NCI-H345 treated with DMSO at 0.1 percent for 48 hours (cell line): ENCODE results near the gene TPCN1.

Experiments used
- DNase-seq: peaks from one replicate; lab custom pipeline; 2025; ENCODE audit not compliant: unreplicated experiment; lab: John Stamatoyannopoulos, UW

The TPCN1 gene

DNA sequence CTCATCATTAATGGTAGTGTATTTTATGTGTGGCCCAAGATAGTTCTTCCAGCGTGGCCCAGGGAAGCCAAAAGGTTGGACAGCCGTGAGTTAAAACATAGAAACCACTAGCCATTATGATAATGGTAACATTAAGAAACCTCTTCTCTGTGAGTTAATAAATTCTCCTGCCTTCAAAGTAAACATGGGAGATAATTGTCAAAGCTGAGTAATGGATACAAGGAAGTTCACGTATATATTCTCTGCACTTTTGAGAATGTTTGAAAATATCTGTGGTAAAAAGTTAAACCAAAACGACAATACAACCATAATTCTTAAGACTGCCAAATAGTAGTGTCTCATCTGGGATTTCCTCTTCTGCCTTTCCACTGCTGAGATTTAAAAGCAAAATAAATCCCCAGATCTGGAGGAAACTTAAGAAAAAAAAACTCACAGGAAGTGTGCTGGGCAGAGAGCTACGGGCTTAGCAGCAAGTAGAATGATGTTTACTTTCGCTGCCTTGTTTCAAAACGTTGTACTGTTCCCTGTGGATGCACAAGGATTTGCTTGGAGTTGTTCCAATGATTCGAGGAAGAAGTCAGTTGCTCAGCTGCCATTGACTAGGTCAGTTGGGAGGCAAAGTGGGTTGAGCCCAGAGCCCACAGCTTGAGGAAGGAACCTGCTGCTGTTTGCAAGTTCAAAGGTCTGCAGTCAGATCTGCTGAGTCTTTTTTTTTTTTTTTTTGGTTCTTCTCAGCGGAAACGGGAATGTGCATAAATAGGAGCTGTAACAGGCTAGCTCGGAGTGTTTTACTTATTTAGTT lies 1.7 kb downstream of the TPCN1 start:
- peak; percentile 50 for DNase-seq

DNA sequence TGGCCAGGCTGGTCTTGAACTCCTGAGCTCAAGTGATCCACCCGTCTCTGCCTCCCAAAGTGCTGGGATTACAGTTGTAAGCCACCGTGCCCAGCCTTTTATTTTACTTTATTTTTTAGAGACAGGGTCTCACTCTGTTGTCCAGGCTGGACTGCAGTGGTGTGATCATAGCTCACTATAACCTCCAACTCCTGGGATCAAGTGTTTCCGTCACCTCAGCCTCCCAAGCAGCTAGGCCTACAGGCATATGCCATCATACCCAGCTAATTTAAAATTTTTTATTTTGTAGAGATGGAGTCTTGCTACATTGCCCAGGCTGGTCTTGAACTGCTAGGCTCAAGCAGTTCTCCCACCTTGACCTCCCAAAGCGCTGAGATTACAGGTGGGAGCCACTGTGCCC lies 3.7 kb downstream of the TPCN1 start:
- no peak for DNase-seq

DNA sequence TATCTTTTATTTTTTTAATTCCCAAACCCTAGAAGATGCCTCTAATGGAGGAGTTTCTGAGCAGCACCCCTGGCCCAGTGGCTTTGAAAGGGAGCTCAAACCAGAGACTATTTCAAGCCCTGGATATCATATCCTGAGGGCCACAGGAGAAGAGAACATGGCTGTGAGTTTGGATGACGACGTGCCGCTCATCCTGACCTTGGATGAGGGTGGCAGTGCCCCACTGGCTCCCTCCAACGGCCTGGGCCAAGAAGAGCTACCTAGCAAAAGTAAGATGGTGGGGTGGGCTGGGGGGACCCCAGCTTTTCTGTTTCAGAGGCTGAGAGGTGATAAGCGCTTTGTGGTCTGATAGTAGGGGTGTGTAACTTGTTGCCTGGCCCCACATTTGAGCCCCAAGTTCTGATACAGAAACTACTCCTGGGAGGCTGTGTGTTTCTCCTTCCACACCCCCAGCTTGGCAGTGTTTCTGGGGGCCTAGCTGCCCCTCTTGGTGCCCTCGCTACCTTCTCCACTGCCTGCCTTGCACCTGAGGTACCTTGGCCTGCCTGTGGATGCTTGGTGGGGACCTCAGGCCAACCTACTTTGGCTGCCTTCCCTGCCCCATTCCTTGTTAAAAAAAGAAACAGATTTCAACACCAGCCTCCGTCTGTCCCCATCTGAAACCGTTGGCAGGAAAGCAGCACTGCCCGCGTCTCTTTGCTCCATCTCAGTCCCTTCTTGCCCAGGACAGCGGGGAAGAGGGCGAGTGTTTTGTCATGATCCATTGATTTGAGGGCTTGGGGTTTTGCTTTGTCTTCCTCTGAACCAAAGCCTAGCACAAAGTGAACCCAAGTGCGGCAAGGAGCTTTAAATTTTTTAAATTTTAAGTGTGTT lies 5.7 kb downstream of the TPCN1 start:
- no peak for DNase-seq

DNA sequence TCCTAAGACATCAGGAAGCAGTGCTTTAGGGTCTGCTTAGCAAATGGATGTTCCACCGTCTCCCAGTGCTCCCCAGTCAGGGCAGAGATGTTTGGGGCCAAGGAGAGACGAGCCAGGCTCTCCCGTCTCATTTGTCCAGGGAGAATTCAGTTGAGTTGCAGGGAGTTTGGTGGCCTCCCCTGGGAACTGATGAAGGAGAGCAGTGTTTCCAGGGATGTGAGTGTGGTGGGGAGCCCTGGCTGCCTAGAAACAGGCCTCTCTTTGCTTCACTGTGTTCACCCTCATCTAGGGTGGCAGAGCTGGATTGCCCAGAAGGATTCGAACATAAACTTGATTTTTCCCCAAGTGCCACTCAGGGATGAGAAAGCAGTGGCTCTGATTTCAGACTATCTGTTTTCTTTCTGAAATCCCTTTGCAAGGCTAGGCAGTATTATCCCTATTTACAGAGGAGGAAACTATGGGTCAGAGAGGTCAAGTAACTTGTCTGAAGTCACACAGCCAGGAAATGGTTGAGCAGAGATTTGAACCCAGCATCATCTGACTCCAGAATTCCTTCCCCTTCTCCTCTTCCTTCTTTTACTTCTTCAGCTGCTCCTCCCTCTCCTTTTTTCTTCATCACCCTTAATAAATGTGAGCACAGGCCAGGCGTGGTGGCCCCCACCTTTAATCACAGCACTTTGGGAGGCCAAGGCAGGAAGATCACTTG lies 6.6 kb downstream of the TPCN1 start:
- no peak for DNase-seq

DNA sequence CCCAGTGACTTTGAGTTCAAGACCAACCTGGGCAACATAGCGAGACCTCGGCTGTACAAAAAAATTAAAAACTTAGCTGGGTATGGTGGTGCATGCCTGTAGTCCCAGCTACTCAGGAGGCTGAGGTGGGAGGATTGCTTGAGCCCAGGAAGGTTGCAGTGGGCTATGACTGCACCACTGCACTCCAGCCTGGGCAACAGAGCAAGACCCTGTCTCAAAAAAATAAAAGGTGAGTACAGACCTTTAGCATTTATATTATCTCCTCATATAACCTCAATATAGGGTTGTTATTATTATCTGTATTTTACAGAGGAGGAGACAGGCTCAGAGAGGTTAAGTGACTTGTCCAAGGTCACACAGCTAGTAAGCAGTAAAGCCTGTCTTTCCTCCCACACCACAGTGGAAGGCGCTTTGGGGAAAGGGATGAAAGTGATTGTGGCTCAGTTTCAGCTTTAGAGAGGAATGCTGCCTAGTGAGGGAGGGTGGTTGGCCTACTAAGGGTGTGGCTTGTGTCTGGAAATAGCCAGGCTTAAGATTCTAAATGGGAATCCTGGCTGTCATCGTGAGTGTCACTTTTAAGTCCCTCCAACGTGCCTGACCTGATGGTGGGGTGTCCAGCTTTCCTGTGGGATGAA lies 7.2 kb downstream of the TPCN1 start:
- no peak for DNase-seq

DNA sequence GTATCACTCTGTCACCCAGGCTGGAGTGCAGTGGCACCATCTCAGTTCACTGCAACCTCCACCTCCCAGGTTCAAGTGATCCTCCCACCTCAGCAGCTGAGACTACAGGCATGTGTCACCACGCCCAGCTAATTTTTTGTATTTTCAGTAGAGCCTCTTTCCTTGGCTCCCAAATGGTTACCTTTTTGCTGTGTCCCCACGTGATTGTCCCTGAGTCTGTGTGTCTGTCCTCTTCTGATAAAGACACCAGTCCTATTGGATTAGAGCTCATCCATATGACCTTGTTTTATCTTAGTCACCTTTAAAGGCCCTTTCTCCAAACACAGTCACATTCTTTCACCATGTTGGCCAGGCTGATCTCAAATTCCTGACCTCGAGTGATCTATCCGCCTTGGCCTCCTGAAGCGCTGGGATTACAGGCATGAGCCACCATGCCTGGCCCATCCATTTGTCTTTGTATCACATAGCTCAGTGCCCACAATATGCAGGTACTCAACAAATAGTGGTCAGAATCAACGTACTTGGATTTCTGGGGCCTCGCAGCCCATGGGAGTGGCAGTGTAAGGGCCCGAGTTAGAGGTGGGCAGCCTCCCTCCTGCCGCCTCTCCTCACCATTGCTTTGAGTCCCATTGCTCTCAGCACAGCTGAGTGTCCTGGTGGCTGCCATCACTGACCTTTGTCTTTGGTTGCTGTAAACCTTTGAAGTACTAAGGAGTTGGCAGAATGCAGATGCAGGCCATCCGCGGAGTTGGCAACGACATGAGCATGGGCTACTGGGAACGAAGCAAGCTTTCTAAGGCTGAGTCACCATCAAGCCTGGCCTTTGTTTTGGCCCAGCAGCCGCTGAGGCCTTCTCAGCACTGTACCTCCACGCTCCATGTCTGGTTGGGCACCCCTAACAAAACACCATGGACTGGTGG lies 9.3 kb downstream of the TPCN1 start:
- no peak for DNase-seq

DNA sequence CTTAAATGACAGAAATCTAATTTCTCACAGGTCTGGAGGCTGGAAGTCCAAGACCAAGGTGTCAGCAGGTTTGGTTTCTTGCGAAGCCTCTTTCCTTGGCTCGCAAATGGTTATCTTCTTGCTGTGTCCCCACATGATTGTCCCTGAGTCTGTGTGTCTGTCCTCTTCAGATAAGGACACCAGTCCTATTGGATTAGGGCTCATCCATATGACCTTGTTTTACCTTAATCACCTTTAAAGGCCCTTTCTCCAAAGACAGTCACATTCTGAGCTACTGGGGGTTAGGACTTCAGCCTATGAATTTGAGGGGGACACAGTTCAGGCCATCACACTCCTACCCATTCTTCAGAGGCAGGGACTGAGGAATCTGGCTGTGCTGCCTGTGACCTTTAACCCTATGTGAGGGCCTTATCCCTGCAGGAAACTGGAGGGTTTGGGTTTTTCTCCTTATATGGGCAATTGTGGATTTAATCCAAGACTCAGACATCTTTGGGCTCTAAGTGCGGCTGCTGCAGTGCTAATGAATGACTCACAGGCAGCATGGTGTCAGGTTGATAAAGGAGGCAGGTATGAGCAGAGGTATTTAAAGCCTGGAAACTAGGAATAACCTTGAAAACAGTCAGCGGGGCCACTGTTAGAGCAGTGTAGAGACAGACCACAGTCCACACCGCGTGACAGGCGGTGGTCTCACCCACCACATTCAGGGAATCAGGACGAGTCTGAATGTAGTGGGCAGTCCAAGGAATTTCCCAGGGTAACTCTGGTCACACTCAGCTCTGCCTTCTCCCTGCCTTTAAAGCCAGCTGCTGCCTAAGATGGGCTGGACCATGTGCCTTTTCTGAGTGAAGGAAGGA lies 10.2 kb downstream of the TPCN1 start:
- no peak for DNase-seq

DNA sequence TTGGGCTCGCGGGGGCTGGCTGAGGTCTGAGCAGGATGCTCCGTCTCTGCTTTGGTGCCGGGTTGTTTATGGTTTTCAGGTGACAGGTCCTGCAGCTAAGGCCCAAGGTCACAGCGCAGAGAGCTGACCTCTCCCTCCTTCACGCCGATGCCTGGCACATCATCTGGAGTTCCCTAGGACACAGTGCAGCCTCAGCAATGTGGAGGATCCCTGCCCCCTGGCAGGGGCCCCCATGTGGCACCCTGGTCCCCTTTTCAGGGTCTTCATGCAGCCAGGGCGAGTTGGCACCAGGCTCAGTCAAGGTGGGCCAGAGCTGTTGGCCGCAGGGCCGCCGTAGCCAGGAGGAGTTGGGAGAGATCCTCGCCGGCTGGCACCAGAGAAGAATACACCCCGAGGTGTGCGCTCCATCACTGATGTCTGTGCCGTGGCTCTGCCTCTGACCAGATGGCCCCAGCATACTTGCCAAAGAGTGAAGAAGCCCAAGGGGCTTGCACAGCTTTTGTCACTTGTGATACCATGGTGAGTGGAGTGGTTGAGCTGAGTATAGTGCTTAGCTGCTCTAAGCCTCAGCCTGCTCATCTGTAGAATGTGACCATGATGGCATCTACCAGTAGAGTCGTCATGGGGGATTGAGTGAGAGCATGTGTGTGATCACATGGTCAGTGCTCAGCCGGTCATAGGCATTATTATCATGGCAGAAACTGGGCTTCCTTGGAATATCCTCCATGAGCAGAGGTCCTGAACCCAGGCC lies 11.0 kb downstream of the TPCN1 start:
- DNase-seq = no peak

DNA sequence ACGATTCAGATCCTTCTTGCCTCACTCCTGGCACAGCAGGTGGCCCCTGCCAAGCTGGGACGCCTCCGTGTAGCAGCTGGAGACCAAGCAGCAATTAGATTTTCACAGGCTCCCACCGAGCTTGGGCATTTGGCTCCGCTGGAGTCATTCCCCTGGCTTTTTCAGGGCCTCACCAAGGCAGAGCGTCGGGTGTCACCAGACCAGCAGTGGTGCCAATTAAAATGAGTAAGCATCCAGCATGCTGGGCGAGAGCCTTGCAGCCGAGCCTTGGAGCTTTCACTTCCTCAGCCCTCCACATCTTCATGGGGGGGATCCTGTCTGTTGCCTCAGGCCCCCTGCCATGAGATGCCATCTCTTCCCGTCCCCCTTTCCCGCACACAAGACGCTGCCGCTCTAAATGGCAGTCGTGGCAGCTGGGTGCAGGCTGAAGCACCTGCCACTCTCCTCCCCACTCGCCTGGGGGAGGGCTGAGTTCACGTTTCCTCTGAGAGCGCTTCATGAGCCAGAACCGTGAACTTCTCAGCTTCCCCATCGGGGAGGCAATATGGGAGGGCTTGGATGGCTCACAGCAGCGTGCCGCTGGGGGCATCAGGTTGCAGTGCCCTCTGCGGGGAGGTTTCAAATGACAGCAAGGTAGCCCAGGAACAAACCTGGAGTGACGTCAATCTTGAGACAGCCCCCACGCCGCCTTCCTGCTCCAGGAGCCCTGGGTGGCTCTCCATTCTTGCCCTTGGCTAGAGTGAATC lies 11.7 kb downstream of the TPCN1 start:
- DNase-seq = peak; percentile 95

DNA sequence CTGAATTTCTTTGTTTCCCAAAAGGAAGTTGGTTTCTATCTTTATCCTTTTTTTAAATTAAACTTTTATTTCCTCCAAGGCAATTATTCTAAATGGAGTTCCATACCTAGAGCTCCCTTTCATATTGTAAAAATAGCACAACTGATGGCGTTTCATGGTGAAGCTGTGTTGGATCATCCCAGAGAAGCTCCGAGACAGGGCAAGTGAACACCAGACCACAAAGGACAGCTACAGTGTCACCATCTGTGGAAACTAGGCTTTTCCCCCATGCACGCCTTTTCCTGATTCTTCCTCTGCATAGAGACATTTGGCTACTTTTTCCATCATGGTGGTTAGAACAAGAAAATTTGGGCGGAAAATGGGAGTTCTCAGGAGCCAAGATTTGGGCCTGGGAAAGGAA lies 12.7 kb downstream of the TPCN1 start:
- DNase-seq = no peak

DNA sequence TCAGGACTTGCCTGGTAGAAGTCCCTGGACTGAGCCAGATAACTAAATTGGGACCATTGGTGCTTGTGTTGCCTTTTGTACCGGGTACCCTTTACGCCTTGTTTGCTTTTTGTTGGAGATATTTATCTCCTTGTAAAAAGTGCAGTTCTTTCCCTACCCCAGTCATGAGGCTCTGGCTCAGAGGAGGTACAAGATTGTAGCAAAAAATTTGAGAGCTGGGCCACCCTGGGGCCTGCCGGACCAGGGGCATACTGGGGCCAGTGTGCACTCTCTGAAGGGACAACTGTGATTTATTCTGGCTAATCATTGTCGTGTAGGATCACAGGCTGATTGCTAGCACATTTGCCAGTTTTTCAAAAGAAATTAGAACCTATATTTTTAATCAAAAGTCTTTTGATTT lies 13.2 kb downstream of the TPCN1 start:
- DNase-seq = no peak

DNA sequence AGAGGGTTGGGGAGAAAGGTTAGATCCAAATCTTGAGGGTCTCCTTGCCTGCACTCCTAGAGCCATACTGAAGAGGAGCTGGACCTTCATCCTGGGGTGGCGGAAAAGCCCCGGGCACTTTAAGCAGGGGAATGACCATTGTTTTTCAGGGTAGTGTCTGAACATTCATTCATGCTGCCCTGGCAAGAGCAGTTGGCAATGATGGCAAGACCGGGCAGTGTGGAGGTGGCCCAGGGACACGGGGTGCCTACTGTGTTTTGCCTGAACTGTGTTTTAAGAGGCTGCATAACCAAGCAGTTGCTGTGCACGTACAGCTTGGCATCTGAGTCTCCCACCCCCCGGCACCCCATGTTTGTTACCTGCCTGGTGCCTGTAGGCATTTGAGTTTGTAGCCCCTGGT lies 14.7 kb downstream of the TPCN1 start:
- no peak for DNase-seq

DNA sequence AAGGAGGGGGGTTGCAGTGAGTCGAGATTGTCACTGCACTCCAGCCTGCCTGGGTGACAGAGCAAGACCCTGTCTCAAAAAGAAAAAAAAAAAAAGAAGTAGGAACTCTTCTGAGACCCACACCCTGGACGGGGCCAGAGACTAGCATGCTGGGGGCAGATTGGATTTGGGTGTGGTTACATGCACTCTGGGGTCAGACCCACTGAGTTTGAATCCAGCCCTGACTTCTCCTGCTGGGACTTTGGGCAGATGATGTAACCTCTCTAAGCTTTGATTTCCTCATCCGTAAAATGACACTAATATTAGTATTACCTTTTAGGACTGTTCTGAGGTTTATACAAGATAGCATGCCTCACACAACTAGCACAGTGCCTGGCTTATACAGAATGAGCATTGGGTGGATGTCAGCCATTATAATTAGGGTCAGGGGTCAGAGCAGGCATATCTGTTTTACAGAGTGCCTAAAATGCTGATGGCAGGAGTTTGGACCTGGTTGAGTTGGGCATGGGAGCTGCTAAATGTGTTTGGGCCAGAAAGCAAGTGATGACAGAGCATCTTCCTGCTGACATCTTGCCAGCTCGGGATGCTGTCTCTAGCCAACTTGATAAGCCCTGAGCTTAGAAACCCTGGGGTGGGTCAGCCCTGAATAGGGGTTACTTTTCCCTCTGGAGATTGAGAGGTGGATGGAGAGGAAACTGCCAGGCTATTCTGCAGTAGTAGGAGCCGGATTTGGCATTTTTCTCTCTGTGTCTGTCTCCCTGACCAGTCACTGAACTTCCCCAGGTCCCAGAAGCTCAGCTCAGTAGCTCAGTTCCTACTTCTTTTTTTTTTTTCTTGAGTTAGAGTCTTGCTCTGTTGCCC lies 15.5 kb downstream of the TPCN1 start:
- no peak for DNase-seq

DNA sequence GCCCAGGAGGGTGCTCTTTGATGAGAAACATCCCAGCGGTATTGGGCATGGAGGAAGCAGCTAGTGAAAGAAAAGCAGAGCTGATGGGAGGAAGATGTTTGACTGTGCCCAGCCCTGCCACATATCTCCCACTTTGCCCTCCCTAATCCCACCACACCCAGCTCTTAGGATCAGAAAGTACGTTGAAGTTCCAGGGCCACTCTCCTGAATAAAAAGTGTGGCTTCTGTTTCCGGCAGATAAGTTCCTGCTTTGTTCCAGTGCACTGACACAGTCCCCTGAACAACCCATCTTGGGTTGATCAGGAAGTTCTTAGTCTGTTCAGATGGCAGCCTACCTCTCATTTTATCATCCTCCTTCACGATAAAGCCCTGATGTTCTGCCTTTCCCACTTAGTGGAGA lies 16.5 kb downstream of the TPCN1 start:
- no peak for DNase-seq

DNA sequence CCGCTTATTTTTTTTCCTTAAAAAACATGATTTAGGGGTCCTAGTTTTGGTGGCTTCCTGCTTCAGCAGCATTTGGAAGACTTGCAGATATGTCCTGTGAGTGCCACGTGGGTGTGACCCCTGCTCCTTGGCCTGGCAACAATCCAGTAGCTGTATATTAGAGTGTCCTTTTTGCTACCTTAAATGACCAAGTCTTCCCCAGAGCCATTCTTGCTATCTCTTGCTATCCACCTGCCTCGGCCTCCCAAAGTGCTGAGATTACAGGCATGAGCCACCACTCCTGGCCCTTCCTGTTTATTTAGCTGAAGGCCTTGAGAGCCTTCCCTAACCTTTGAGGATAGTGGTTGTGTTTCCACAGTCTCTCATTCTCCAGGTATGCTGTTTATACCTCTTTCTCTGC lies 17.0 kb downstream of the TPCN1 start:
- no peak for DNase-seq

DNA sequence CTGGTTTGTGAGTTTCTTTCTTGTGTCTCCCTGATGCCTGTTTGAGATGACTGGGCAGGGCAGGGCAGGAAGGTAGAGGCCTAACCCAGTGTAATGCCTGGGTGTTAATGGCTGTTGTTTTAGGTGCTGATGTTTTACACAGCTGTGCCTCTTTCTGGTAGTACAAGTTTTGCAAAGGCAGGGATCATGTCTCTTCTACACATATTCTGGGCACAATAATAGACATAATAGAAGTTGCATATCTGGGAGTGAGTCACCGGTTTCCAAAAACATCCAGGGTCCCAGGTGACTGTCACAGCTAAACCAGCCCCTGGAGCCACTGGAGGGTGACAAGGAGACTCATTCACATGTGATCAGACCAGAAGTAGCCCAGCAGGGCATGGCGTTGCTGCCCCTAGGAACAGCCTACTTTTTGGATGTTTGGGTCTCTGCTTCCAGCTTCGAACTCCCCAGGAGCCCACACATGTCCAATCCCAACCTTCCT lies 18.1 kb downstream of the TPCN1 start:
- DNase-seq = no peak

DNA sequence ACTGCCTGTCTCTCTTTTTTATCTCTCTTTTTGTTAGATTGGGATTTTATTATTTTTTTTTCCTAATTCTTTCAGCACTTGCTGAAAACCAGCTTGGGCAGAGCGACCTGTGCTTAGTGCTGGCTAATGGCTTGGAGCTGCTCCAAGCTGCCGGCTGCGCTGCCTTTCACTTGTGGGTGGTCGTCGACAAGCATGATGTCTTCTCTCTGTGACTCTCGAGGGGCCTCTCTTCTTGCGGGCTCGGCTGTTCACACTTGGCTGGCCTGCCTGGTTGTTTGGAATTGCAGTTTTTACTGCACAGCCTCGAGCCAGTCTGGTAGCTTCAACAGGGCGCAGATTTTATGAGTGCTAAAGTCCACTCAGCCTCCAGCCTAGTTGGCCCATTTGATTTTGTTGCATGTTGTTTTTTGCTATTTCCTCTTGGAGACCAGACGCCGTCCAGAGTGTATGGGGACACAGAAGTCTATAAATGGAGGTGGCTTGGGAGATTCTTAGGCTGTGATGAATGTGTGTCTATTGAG lies 18.6 kb downstream of the TPCN1 start:
- DNase-seq = no peak
